GM19099 (cell line): ENCODE measurements around the gene PTPRG.

Source experiments
- POLR2A ChIP-seq: IDR thresholded peaks from 3 replicates; pipeline ENCODE4 v1.6.1; 2011; ENCODE audit warnings: low read depth; ENCODE audit not compliant: insufficient read length; ENCODE audit errors: extremely low read depth

The PTPRG gene

DNA sequence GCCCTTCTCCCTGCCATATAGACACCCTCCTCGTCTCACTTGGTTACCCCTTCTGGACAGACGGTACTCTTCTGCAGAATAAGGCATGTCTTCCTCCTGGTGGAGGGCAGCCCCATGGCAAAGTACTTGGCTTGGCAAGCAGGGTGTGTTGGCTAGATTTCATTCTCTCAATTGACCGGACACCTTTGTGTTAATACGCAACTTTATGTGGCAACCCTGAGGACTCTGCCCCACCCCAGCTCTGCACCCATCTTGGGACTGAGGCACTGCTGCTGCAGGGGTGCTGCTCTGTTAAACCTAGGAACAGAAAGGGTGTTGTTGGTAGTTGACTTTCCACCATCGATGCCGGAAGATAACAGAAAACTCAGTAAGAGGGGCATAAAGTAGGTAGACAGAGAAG is 55.2 kb downstream of the PTPRG start:
- no peak for TF ChIP-seq POLR2A

DNA sequence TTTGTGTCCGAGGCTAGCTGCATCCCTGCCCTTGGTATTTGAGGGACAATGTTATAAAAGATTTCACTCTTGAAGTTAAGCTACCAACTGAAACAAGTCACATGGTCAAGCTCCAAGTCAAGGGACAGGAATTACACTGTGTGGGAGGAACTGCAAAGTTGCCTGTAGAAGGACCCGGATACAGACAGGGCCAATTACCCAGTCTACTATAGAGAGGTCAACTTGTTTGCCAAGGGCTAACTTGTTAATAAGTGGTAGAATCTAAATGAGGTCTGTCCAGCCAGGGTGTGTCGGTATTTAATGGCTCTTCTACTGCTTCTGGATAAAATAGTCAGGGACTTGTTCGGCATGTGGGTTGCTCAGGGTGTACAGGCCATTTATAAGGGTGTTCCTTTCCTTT is 55.7 kb downstream of the PTPRG start:
- no peak for TF ChIP-seq POLR2A

DNA sequence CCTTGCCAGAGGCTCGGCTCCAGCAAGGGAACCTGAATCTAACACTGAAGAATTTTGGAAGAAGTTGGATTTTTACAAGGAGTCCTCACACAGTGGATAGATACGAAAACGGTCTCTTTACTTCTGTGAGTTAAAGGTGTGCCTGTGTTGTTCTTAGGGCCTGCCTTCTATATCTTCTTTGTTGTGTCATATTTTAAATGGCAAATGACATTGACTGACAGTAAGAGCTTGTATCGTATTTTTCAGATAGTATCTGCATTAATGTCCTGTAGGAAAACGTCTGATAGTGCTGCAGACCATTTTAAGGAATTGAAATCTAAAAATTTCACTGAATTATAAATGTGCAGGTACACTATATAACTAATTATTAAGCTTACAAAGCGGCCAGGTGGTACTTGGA is 56.3 kb downstream of the PTPRG start:
- TF ChIP-seq POLR2A: no peak

DNA sequence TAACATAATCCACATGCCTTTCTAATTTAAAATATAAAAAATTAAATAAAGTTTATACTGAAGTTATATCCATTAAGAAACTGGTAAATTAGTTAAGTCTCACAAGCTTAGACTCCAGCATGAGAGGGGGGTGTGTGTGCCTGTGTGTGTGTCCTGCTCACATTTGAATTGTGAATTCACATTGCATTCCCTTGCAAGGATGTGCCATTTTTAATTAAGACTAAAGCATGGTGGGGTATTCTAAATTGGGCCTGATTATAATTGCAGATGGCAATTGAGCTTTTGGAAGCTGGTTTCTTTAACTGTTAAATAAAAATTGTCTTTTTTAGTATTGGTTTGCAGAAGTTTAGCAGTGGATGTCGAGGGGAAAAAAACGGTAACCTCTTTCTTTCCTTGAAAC is 56.9 kb downstream of the PTPRG start:
- TF ChIP-seq POLR2A: no peak

DNA sequence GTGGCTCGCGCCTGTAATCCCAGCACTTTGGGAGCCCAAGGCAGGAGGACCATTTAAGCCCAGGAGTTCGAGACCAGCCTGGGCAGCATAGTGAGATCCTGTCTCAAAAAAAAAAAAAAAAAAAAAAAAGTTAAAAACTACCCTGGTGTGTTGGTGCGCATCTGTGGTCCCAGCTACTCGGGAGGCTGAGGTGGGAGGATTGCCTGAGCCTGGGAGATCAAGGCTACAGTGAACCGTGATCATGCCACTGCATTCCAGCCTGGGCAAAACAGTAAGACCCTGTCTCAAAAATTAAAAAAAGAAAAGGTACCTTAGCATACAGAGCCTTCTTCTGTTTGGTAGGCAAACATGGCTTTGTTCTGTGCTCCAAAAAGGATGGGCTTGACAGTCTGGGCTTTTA is 57.5 kb downstream of the PTPRG start:
- TF ChIP-seq POLR2A: no peak

DNA sequence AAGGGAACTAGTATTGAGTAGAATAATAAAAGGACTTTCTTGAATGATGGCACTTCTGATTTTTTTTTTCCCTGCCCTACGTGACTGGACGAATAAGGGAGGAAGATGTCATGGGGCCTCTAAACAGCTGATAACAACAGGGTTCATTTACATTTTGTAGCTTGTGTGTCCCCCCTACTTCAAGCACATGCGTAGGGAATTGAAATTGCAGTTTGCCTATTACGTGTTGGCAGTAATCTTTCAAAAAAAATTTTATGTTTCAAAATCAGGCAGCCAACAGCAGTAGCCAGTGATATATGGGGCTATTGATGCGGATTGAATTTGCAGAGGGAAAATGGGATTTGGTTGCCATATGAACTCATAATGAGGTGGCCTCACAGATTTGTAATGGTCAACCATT is 58.7 kb downstream of the PTPRG start:
- TF ChIP-seq POLR2A: no peak

DNA sequence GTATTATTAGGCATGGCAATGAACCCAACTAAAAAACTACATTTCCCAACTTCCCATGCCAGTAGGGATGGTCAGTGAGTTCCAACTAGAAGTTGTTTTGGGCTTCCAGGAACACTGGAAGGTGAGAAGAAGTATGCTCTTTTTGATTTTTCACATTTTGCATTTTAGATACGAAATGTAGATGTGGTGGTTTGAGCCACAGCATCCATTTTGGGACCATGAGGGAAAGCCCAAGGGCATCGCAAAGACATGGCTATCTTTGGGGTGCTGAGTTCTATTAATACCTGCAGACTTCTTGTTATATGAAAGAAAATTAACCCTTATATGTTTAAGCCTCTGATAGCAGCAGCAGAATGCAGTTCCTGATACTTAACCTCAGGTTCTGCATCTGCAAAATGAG is 62.9 kb downstream of the PTPRG start:
- no peak for TF ChIP-seq POLR2A

DNA sequence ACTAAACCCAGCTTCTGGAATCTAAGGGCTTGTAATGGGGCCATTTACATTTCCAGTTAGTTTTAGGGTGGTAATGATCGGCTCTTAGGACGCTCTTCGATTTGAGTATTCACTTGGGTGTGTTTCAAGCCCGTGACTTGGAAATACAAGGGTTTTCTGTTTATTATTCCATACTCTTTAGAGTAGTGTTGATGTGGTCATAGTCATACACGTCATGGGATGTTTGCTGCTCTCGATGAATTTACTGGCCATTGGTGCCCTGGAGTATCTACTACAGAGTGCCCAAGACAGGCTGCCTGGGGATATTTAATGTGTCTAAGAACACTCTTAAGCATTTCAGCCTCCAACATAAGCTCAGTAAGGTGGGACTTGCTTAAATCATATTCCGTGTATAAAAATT is 64.1 kb downstream of the PTPRG start:
- no peak for TF ChIP-seq POLR2A

DNA sequence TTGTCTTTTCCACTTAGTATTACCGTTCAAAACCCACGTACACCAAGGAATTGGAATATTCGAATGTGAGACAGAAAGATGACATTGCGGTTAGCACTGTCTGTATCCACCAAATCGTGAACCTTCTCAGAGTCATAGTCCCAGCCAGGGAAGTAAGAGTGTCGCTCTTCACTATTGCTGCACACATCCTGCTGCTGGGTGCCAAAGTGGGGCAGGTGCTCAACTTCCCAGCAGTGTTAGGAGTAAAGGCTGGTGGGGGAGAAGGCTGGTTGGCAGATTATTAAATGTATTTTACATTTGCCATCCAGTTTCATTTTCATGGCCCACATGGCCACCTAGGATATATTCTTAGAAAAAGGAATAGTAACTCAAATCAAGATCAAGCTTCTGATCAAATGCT is 65.1 kb downstream of the PTPRG start:
- TF ChIP-seq POLR2A: no peak

DNA sequence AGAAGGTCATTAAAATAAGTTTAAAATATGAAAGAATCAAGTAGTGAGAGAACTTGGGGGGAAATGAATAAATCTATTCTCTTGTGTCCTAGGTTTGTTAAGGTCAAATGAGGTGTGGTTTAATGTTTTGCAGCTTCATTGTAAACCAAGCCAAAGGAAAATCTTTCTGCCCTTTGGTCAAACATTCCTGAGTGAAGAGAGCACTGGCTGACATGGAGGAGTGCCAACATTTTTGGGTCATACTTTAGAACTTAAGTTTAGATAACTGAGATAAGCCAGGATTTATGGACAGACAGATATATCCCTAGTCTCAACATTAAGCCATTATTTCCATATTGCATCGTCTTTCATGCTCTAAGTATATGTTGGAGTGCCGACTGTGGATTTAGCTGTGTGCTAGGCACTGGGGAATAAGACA is 66.4 kb downstream of the PTPRG start:
- TF ChIP-seq POLR2A: no peak

DNA sequence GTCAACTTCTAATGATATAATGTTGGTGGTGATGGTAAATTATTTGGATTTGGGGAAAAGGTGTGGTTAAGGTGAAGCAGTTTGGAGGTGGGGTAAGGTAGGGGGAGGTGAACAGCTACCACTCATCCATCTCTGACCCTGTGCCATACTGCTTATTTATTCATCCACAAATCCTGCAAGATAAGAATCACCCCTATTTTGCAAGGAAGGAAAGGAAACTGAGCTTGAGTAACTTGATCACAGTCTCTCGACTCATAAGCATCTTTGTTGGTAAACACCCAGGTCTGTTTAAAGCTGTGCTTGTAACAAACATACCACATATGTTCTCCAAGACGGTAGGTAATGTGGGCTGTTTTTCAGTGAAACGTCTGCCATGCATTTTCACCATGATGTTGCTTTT is 67.3 kb downstream of the PTPRG start:
- no peak for TF ChIP-seq POLR2A

DNA sequence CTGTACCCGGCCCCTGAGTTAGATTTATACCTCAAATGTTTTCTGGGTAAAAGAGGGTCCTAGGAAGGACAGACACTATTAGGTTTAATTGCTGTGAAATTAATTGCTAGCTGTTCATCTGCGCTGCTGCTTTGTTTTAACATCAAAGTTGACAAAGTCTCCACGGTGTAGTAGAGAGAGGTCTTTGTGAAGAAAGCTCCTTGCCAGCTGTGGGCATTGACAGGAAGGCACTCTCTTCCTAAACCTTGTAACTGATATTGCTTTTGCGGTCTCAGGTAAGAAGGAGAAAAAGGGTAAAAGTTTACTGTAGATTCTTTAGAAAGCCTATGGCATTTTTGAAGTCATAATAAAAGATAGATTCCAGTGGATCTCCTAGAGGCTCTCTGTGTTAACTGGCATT is 68.1 kb downstream of the PTPRG start:
- no peak for TF ChIP-seq POLR2A

DNA sequence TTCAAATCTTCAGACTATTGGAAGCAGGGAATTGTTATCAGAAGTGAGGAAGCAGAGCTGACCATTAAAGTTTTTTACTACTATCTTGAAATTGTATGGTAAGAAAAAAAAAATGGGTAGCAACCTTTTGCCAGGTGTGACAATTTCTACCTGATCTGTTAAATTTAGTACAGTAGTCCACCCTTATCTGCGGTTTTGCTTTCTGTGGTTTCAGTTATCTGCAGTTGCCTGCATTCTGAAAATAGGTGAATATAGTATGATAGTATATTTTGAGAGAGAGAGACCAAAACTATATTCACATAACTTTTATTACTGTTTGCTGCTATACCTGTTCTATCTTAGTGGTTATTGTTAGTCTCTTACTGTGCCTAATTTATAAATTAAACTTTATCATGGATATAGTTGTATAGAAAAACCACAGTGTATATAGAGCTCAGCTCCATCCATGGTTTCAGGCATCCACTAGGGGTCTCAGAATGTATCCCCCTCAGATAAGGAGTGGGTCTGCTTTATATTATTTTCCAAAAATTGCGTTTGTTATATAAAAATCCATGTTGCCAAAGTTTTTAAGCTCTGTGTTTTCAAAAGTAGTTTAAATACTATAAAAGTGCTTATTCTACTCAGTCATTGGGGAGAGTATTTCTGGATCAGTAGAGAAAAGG is 69.9 kb downstream of the PTPRG start:
- TF ChIP-seq POLR2A: no peak

DNA sequence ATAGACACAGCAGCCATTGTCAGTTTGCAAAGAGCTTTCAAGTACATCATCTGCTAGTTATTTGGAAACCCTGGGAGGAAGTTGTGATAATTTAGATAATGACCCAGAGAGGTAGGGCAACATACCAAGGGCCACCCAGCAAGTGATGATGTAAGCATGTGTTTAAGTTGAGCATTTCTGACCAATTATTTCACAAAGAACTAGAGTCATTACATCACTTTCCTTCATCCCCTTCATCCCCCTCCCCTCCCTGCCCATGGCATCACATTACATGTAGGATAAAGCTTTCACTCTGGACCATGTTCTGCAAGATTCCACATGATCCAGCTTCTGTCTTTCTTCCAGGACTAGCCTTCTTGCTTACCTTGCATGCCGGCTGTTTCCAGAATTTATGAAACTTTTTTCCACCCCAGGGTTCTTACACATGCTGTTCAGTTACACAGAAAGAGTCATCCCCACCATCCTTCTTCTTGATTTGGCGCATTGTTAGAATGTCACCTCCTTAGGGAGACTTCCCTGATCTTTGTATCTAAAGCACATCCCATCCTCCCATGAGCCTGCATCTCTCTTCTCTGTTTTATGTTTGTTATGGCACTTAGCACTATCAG is 71.3 kb downstream of the PTPRG start:
- no peak for TF ChIP-seq POLR2A

DNA sequence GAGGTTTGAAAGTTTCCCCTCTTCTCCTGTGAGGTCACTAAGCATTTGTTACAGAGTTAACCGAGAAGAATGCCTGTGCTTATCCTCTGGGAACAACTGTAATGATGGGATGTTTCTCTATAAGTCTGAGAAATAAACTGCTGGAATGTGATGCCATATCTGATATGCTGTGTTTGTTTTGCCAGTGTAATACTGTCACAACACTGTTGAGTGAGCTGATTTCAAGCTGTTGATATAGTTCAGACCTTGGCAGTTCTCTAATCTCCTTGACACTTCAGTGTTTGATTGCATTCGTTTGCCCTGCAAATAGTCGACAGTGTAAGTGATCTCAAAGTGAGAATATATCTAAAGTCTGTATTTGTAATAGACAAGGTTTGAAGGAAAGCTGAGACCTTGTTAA is 73.3 kb downstream of the PTPRG start:
- TF ChIP-seq POLR2A: no peak

DNA sequence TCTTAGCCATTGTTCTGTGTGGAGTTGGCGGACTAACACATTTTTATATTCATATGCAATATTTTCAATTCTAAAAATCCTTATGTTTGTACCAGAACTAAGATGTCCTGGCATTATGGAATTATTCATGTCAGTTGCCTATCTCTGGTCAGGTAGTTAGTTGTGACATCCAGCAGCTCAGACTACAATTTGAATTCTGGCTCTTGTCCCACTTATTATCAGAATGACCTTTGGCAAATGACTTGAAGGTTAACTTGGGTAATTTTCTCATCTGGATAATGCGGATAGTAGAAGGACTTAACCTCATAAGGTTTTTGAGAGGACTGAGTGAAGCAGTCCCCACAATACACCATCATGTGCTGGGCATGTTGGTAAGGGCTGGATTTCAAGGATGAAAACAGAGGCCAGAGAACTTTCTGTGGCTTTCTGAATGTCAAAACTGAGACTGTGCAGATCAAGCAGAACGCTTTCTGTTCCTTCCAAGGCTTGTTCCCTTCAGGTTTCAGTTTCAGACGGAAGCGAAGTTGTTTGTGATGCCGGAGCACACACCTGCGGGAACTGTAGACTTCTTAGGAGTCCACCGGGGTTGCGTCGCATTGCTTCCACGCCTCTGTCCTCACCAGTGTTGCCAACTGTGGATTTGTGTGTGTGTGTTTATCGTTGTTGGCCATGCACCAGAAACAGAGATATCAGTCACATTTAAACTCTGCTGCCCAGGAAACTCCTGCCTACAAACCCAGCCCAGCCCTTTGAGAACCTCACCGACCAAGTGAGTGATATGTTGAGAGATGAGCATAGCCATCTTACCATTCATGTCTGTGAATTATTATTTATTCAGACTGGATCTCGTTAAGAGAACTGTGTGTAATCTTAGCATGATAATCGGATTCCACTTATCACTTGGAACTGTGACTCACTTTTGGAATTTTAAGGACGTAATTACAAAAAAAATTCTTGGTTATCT is 76.0 kb downstream of the PTPRG start:
- TF ChIP-seq POLR2A: no peak
